ENCODE data around the gene ACADS.

DNA sequence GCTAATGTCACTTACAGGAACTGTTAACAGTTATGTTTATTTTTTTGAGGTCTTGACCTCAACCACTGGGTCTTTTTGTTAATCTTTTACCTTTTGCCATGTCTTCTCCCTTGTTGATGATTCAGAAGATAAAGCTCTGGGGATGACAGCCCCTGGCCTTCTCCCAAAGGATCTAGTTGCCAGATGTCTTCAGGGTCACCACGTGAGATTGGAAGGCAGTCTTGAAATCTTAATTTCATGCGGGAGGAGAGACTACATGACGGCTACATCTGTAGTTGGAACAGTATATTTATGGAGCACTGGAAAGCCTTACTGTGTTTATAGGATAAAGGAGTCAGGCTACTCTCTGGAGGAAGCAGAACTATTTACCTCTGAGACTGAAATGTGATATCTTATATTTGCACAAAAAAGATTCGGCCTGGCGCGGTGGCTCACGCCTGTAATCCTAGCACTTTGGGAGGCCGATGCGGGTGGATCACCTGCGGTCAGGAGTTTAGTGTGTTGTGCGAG, 33.0 kb upstream of the ACADS start:
- no peak for TF ChIP-seq POLR2AphosphoS5 (IDR thresholded peaks at IDR 0.05)
- TF ChIP-seq, protein P1, sequence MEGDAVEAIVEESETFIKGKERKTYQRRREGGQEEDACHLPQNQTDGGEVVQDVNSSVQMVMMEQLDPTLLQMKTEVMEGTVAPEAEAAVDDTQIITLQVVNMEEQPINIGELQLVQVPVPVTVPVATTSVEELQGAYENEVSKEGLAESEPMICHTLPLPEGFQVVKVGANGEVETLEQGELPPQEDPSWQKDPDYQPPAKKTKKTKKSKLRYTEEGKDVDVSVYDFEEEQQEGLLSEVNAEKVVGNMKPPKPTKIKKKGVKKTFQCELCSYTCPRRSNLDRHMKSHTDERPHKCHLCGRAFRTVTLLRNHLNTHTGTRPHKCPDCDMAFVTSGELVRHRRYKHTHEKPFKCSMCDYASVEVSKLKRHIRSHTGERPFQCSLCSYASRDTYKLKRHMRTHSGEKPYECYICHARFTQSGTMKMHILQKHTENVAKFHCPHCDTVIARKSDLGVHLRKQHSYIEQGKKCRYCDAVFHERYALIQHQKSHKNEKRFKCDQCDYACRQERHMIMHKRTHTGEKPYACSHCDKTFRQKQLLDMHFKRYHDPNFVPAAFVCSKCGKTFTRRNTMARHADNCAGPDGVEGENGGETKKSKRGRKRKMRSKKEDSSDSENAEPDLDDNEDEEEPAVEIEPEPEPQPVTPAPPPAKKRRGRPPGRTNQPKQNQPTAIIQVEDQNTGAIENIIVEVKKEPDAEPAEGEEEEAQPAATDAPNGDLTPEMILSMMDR (IDR thresholded peaks at IDR 0.05): no peak
